A673 (cell line): ENCODE results near the gene IL4R. TPM values are rescaled to one million over a fixed set of nuclear protein-coding genes. Genes with fewer than 3 reads are reported as not detected.
A peak's percentile ranks its signal among the peaks of the same experiment; 100 is the strongest.

Source experiments
- BruUV-seq: library from RNA; stranded (reverse); fragments of 400-500 nt; replicated peaks from 2 replicates; lab custom pipeline; 2021; lab: Mats Ljungman, UMichigan
- CTCF ChIA-PET: fragments of 300-600 bp; sonication (Branson Sonifier 250); formaldehyde crosslinking; loops from one replicate; lab custom pipeline; 2022; ENCODE audit warnings: antibody characterized with exemption; lab: Charles Lee
- POLR2A ChIA-PET: fragments of 300-600 bp; sonication (Branson Sonifier 250); formaldehyde crosslinking; loops from one replicate; lab custom pipeline; 2022; ENCODE audit warnings: antibody characterized with exemption; ENCODE audit not compliant: low non-redundant PET; lab: Charles Lee
- DNase-seq: peaks from one replicate; pipeline ENCODE4 v3.0.0-alpha.2; 2015; ENCODE audit warnings: low spot score
- H3K27ac ChIP-seq: fragments of 200-600 bp; sonication (generic); 2 replicates; pipeline ENCODE4 v1.5.1; 2016; ENCODE audit warnings: mixed run types, low read depth, mild to moderate bottlenecking, mixed read lengths, antibody characterized with exemption, low read length; ENCODE audit not compliant: poor library complexity, severe bottlenecking
- H3K27me3 ChIP-seq: fragments of 200-600 bp; sonication (generic); replicated peaks from 2 replicates; pipeline ENCODE4 v1.6.1; 2017; ENCODE audit warnings: mixed run types, low read depth, mild to moderate bottlenecking, mixed read lengths, antibody characterized with exemption, low read length; ENCODE audit not compliant: insufficient read depth, poor library complexity
- H3K36me3 ChIP-seq: fragments of 200-600 bp; sonication (generic); 2 replicates; pipeline ENCODE4 v1.6.1; 2016; ENCODE audit warnings: mixed run types, mild to moderate bottlenecking, mixed read lengths, antibody characterized with exemption, low read length; ENCODE audit not compliant: insufficient read depth, poor library complexity, severe bottlenecking
- H3K4me1 ChIP-seq: fragments of 200-600 bp; sonication (generic); 2 replicates; pipeline ENCODE4 v1.6.1; 2017; ENCODE audit warnings: mixed run types, mild to moderate bottlenecking, mixed read lengths, antibody characterized with exemption, low read length; ENCODE audit not compliant: insufficient read depth, poor library complexity, severe bottlenecking
- H3K4me3 ChIP-seq: fragments of 200-600 bp; sonication (generic); 2 replicates; pipeline ENCODE4 v1.5.1; 2016; ENCODE audit warnings: low read depth, mixed run types, mild to moderate bottlenecking, mixed read lengths, low read length; ENCODE audit not compliant: poor library complexity, severe bottlenecking
- H3K9me3 ChIP-seq: fragments of 200-600 bp; sonication (generic); 2 replicates; pipeline ENCODE4 v1.6.1; 2016; ENCODE audit warnings: mixed run types, low read depth, mild to moderate bottlenecking, mixed read lengths, antibody characterized with exemption, low read length; ENCODE audit not compliant: poor library complexity, severe bottlenecking
- EZH2 ChIP-seq: fragments of 200-600 bp; sonication (generic); IDR thresholded peaks from 2 replicates; pipeline ENCODE4 v1.6.1; 2017; ENCODE audit warnings: borderline replicate concordance, low read depth, mild to moderate bottlenecking, mixed read lengths, antibody characterized with exemption, low read length; ENCODE audit not compliant: poor library complexity, severe bottlenecking
- intact Hi-C: fragments of 100-400 bp; cut with micrococcal nuclease; formaldehyde crosslinking; loops from one replicate; pipeline ENCODE4 v1.10.0; 2022; ENCODE audit not compliant: unreplicated experiment
- total RNA-seq: library from RNA; stranded (reverse); gene quantifications from 2 replicates; pipeline ENCODE4 v1.2.3, GENCODE V29; 2021
- TF ChIP-seq, protein P1 (sequence below): fragments of 300-800, 200-600 bp; sonication (generic); conservative IDR thresholded peaks from 2 replicates; pipeline ENCODE4 v1.5.1; 2017; ENCODE audit warnings: low read depth, mild to moderate bottlenecking, antibody characterized with exemption, low read length, moderate library complexity, mixed read lengths

Gene IL4R
- total RNA-seq, 1 experiment from 2014 or later, result 22.9 TPM

DNA sequence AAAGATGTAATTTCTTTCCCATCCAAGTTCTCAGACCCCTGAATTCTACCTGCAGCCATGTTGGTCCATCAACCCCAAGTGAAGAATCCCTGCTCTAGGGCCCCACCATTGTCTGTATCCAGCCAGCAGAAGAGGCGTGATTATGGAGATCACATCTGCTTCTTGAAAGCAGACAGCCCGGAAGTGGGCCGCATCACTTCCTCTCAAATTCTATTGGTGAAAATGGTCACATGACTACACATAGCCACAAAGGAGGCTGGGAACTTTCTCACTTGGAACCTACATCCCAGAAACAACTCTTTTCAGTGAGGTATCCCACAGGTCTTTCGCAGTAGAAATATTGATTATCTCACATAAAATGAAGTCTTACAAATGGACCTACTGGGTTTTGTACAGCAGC lies 40.1 kb downstream of the IL4R start:
- Histone ChIP-seq H3K4me3 (no peak overlapping the region), H3K4me1 (no peaks in the 10 kb centered on the region), H3K27ac (no peak overlapping the region), H3K27me3 (no peaks in the 10 kb centered on the region), H3K36me3 (peaks cover 4% of the 10 kb centered on the region), H3K9me3 (no peaks in the 10 kb centered on the region)
- TF ChIP-seq, protein P1, sequence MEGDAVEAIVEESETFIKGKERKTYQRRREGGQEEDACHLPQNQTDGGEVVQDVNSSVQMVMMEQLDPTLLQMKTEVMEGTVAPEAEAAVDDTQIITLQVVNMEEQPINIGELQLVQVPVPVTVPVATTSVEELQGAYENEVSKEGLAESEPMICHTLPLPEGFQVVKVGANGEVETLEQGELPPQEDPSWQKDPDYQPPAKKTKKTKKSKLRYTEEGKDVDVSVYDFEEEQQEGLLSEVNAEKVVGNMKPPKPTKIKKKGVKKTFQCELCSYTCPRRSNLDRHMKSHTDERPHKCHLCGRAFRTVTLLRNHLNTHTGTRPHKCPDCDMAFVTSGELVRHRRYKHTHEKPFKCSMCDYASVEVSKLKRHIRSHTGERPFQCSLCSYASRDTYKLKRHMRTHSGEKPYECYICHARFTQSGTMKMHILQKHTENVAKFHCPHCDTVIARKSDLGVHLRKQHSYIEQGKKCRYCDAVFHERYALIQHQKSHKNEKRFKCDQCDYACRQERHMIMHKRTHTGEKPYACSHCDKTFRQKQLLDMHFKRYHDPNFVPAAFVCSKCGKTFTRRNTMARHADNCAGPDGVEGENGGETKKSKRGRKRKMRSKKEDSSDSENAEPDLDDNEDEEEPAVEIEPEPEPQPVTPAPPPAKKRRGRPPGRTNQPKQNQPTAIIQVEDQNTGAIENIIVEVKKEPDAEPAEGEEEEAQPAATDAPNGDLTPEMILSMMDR, result no peak
- TF ChIP-seq EZH2, result no peak
- BruUV-seq, result no TSS peak
- intact Hi-C loops, result no loop called here
- POLR2A ChIA-PET, result no interaction called here
- CTCF ChIA-PET, result no interaction called here
- DNase-seq, result no peak

DNA sequence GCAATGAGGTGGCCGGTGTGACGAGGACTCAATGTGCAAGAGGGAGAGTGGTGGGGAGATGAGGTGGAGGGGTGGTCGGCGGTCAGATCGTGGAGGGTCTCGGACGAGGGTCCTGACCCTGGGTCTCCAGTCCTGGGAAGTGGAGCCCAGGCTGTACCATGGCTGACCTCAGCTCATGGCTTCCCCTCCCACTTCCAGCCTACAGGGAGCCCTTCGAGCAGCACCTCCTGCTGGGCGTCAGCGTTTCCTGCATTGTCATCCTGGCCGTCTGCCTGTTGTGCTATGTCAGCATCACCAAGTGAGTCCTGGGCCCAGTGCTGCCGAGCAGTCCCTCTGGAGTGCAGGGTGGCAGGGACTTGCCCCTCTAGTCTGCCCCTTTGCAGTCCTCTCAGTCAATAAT lies 41.8 kb downstream of the IL4R start:
- Histone ChIP-seq H3K27ac (no peak overlapping the region), H3K4me1 (no peaks in the 10 kb centered on the region), H3K27me3 (no peaks in the 10 kb centered on the region), H3K4me3 (no peak overlapping the region), H3K9me3 (no peaks in the 10 kb centered on the region), H3K36me3 (peaks cover 4% of the 10 kb centered on the region)
- ChIA-PET CTCF (interaction anchor here (0.7 kb wide), 1 partner anchor 99 kb away, joined by 7 read pairs; no protein-coding TSS in a partner anchor), POLR2A (no interaction called here)
- TF ChIP-seq, protein P1, result peak; percentile 60
- no peak for TF ChIP-seq EZH2
- DNase-seq, result peak; percentile 71
- BruUV-seq, result no TSS peak
- intact Hi-C loops, result no loop called here

DNA sequence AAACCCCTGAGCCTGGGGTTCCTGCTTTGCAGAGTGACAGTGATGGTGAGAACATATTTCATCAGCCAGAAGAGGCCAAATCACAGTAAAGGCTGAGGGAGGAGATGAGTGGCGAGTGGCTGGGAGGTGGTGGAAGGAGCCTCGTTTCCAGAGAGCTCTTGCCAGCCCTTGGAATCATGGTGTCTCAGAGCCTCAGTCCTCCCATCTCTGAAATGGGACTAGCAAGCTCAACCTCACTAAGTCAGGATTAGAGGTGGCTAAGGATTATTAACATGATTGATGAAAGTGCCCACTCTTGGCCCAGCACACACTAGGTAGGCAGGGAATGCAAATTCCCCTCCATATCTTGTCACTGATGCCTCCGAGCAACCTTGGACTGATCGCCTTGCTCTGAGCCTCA lies 43.0 kb downstream of the IL4R start:
- BruUV-seq, result no TSS peak
- DNase-seq, result no peak
- Histone ChIP-seq H3K36me3 (peaks cover 4% of the 10 kb centered on the region), H3K9me3 (no peaks in the 10 kb centered on the region), H3K4me3 (no peak overlapping the region), H3K27me3 (no peaks in the 10 kb centered on the region), H3K4me1 (no peaks in the 10 kb centered on the region), H3K27ac (no peak overlapping the region)
- CTCF ChIA-PET, result interaction anchor here (0.7 kb wide), 1 partner anchor 237 kb away, joined by 3 read pairs; no protein-coding TSS in a partner anchor
- intact Hi-C loops, result no loop called here
- POLR2A ChIA-PET, result no interaction called here
- TF ChIP-seq EZH2, result no peak

DNA sequence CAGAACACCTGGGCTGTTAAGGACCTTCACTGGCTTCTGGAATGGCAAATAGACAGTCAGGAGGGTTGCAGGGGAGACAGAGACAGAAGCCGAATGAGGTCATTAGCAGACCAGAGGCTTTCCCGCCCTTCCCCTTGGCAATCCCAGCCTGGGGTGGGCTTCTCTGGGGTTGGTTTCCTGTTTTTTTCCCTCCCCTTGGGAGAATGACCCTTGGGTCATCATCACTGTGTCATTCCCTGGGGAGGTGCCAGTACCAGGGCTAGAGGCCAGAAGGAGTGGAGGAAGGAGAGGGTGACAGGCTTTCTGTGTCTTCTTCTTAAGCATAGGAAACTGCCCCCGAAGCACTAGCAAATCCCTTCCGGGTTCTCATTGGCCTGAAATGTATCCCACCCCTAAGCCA lies 45.3 kb downstream of the IL4R start:
- TF ChIP-seq, protein P1, result no peak
- TF ChIP-seq EZH2, result no peak
- CTCF ChIA-PET, result no interaction called here
- intact Hi-C loops, result no loop called here
- no TSS peak for BruUV-seq
- H3K36me3 ChIP-seq, result peaks cover under 1% of the 10 kb centered on the region
- H3K27ac ChIP-seq, result no peak overlapping the region
- no peak for DNase-seq
- POLR2A ChIA-PET, result no interaction called here
- no peaks in the 10 kb centered on the region for H3K27me3 ChIP-seq
- H3K9me3 ChIP-seq, result no peaks in the 10 kb centered on the region
- H3K4me3 ChIP-seq, result no peak overlapping the region
- H3K4me1 ChIP-seq, result no peaks in the 10 kb centered on the region
